GM21526 (cell line): ENCODE data around the gene PHLPP1.
"Not testable (repeated sequence)": the region's sequence is repeated elsewhere in the genome, so short reads cannot be mapped to it uniquely, and the experiment has no call there.

Experiments
- ATAC-seq: cut with Tn5 transposase; IDR thresholded peaks from one replicate; pipeline ENCODE4 v1.9.1; 2021; ENCODE audit warnings: moderate library complexity; ENCODE audit not compliant: unreplicated experiment, low FRiP score

The PHLPP1 gene

GRCh38 chr18:62877411-62878221 lies 162.3 kb downstream of the PHLPP1 start:
- no peak for ATAC-seq

DNA sequence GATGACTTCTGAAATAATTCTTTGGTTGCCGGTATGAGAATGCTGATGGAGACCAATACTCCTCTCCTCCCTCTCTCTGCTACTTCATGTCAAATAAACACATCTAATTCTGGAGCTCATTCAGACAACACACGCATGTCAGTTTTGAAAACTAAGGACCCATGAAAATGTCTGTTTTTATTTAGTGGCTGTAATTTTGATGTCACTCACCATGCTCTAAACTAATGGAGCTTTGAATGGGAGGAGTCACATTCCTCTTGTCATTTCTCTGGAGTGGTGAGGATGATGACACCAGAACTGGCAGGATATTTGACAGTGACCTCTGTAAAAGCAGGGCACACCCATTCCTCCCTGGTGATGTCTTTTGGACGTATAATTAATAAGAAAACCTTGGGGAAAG lies 163.0 kb downstream of the PHLPP1 start:
- no peak for ATAC-seq

DNA sequence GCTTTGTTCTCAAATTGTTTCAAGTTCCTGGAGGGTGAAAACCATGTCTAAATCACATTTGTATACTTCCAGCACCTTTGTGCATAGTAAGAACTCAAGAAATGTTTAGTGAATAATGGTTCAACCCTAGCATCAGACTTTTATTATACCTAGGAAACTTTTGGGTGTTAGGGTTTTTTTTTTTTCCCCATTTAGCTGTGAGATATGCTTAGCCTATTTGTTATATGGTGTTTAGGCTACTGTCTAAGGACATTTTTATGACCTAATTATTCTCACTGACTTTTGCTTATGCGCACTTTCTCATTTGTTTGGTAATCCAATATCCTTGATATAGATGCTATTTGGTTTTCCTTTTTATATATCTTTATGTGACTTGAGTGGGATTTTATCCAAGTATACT lies 164.7 kb downstream of the PHLPP1 start:
- ATAC-seq, result no peak

- ATAC-seq, result no peak
Measured at GRCh38 chr18:62880673-62881364, 165.5 kb downstream of the PHLPP1 start.

DNA sequence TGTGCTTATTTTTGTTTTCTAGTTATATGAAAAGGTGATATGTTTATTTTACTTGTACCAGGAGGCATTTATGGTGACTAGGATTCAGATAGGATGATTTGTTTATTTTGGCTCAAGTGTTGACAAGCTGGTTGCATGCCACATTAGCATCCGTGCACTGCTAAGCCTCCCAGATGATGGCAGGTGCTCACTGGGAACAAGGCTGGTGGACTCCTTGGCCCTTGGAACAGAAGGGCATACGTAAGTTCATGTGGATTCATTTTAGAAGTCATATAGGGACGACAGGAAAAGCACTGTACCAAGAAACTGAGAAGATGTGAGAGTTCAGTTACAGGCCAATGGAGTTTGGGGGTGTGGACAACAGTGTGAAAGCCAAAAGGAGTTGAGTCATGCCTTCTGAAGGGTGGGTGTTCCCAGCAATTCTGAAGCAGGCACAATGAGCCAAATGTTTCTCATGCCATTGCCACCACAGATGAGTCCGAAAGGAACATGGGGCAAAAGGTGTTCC lies 166.2 kb downstream of the PHLPP1 start:
- no peak for ATAC-seq

- ATAC-seq, result no peak
Measured at GRCh38 chr18:62883937-62884735, 168.8 kb downstream of the PHLPP1 start.

DNA sequence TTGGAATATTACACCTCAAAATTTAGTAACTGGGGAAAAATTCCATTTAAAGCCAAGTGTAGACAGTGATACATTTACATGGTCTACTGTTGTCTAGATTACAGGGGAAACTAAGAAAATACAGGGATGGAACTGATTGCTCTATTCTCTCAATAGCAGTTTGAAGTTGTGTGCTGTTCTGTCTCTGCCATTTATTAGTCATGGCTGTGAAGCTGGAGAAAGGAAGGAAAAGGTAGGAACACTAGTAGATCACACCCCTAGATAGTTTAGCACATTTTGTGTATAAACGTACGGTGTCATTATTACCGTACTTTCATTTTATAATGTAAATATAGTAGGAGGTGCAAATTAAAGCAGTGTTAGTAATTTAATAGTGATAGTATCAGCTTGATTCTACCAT lies 170.5 kb downstream of the PHLPP1 start:
- ATAC-seq, result no peak

DNA sequence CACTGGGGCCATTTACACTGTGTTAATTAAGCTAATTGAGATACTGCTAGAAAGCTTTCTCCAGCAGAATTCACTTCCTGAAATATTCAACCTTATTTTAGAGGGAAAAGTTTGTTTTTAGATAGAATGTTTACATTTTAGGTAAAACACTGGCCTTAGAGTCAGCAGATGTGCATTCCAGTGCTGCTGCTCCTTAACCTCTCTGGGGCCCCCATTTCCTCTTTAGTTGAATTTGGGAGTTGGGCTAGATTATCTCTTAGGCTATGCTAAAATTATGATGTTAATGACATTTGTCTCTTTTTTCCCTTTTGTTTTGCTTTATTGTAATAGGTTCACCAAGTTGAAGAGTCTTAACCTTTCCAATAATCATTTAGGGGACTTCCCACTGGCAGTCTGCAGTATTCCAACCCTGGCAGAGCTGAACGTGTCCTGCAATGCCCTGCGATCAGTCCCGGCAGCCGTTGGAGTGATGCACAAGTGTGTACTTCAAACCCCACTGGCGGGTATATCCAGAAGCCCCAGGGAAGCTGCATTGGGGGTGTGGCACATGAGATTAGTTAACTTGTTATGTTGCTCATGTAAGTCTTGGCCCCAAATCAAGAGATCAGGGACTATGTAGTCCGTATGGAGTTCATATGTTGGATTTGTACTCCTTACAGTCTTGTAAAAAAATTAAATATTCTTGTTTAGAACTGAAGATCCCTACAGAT lies 179.5 kb downstream of the PHLPP1 start:
- ATAC-seq, result no peak

DNA sequence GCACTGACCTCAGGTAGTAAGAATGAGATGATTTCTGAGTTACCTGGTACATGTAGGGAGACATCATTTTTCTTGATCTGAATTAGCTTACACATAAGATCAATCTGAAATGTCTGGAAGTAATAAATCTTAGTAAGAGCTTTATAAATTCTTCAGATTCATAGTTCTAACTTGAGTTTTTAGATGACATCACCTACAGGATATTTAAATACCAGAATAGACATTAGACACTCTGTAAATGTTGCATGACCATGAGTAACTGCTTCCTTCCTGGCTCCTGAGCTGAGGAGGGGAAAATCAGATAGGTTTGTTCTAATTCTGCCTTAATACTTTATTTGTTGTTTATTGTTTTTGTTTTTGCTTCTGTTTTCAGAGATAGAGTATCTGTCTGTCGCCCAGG lies 181.8 kb downstream of the PHLPP1 start:
- ATAC-seq, result no peak

- peak; percentile 72 for ATAC-seq
Measured at GRCh38 chr18:62898359-62898758, 183.0 kb downstream of the PHLPP1 start.

- no peak for ATAC-seq
Measured at GRCh38 chr18:62899534-62899933, 184.2 kb downstream of the PHLPP1 start.

- ATAC-seq, result no peak
Measured at GRCh38 chr18:62900132-62900883, 185.0 kb downstream of the PHLPP1 start.

DNA sequence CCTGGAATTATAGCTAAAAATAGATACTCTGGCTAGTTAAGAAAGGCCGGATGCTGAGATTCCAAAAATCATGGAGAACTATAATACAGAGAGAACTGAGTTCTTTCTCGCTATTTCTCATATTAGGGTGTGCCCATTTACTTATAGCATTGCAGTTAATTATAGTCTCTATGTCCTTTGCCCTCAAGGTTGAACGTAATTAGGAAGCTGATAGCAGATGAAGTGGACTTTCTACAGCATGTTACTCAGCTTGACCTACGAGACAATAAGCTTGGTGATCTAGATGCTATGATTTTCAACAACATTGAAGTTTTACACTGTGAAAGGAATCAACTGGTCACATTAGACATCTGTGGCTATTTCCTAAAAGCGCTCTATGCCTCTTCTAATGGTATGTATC lies 187.4 kb downstream of the PHLPP1 start:
- ATAC-seq, result no peak

GRCh38 chr18:62904396-62905285 lies 189.3 kb downstream of the PHLPP1 start:
- no peak for ATAC-seq

DNA sequence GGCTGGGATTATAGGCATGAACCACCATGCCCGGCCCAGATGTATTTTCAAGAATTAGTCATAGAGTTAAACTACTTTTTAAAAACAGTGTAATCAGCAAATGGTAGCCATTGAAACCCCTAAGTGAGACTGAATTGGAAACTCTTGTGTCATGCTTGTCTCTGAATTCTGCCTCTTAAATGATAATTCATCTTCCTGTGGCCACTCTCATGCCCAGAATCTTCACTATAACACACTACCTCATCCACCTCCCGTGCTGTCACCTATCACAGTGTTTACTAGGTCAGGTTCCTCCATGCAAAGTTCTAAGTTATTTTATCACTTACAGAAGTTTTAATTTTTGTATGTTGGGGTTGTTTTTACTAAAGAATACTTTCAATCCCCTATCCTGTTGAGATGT lies 197.5 kb downstream of the PHLPP1 start:
- ATAC-seq, result no peak

DNA sequence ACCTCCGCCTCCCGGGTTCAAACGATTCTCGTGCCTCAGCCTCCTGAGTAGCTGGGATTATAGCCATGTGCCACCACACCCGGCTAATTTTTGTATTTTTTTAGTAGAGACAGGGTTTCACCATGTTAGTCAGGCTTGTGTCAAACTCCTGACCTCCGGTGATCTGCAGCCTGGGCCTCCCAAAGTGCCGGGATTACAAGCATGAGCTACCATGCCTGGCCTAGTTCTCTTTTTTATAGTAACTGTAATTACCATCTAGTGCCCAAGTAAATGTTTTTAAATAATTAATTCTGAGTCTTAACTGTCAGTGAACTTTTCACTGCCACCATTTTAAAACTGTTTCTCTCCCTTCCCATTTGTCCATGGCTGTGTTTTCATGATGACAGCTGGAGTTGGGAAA lies 198.5 kb downstream of the PHLPP1 start:
- not testable (repeated sequence) for ATAC-seq

GRCh38 chr18:62914871-62915392 lies 199.6 kb downstream of the PHLPP1 start:
- no peak for ATAC-seq

GRCh38 chr18:62918361-62918760 lies 203.0 kb downstream of the PHLPP1 start:
- ATAC-seq, result no peak
